Stomach (tissue), 4 donors: ENCODE results near the gene SLC24A3.

Experiments
- POLR2AphosphoS5 ChIP-seq, 3 donors: sonication (generic); formaldehyde crosslinking; IDR thresholded peaks; one replicate each; pipeline ENCODE4 v1.6.1; 2016; ENCODE audit warnings: antibody characterized with exemption in 3 of 3
- TF ChIP-seq, protein P1 (sequence below), 7 experiments: fragments of 450-650 bp in 4 of 7; fragments of 200-600 bp in 3 of 7; sonication (generic) in 3 of 7; IDR thresholded peaks; one replicate each; pipeline ENCODE4 v1.5.1; 2016 to 2019; ENCODE audit warnings: antibody characterized with exemption in 7 of 7, control low read depth in 2 of 7, mild to moderate bottlenecking in 1 of 7

- TF ChIP-seq, protein P1, sequence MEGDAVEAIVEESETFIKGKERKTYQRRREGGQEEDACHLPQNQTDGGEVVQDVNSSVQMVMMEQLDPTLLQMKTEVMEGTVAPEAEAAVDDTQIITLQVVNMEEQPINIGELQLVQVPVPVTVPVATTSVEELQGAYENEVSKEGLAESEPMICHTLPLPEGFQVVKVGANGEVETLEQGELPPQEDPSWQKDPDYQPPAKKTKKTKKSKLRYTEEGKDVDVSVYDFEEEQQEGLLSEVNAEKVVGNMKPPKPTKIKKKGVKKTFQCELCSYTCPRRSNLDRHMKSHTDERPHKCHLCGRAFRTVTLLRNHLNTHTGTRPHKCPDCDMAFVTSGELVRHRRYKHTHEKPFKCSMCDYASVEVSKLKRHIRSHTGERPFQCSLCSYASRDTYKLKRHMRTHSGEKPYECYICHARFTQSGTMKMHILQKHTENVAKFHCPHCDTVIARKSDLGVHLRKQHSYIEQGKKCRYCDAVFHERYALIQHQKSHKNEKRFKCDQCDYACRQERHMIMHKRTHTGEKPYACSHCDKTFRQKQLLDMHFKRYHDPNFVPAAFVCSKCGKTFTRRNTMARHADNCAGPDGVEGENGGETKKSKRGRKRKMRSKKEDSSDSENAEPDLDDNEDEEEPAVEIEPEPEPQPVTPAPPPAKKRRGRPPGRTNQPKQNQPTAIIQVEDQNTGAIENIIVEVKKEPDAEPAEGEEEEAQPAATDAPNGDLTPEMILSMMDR (IDR thresholded peaks at IDR 0.05) = no peak
- no peak for TF ChIP-seq POLR2AphosphoS5 (IDR thresholded peaks at IDR 0.05)
These were observed 4.9 kb upstream of the SLC24A3 start for GRCh38 chr20:19207541-19207940.
